Kidney (tissue), 14 donors: ENCODE data around the gene NEDD4L. TPM values are rescaled to one million over a fixed set of nuclear protein-coding genes. Genes with fewer than 3 reads are reported as not detected.

Experiments used
- DNase-seq, 5 donors: peaks; one replicate each; pipeline ENCODE4 v3.0.0-alpha.2; 2013 to 2020
- FAIRE-seq: peaks from 2 replicates; lab custom pipeline; 2012; peaks lifted over from hg19 to GRCh38; lab: Jason Lieb, UNC
- H3K27ac ChIP-seq, 2 donors: one replicate each; pipeline ENCODE4 v1.7.0; 2013; ENCODE audit warnings: low read depth in 2 of 2, low read length in 2 of 2, inconsistent platforms in 1 of 2
- H3K27me3 ChIP-seq: one replicate; pipeline ENCODE4 v1.7.1; 2013; ENCODE audit warnings: low read length, inconsistent platforms; ENCODE audit not compliant: control insufficient read depth, insufficient read depth
- H3K36me3 ChIP-seq, 3 donors: one replicate each; pipeline versions ENCODE4 v1.7.0 to v1.7.1; 2013; ENCODE audit warnings: low read length in 3 of 3, control low read depth in 1 of 3, inconsistent platforms in 1 of 3; ENCODE audit not compliant: insufficient read depth in 3 of 3, control insufficient read depth in 2 of 3
- H3K4me1 ChIP-seq, 3 donors: one replicate each; pipeline versions ENCODE4 v1.7.0 to v1.7.1; 2013; ENCODE audit warnings: low read length in 3 of 3, inconsistent platforms in 1 of 3, low read depth in 1 of 3; ENCODE audit not compliant: control insufficient read depth in 2 of 3, insufficient read depth in 2 of 3
- H3K4me3 ChIP-seq, 3 donors: one replicate each; pipeline versions ENCODE4 v1.7.0 to v1.8.1; 2013; ENCODE audit warnings: low read length in 3 of 3, control low read depth in 1 of 3, inconsistent platforms in 1 of 3
- H3K9ac ChIP-seq, 3 donors: one replicate each; pipeline versions ENCODE4 v1.7.0 to v1.7.1; 2013; ENCODE audit warnings: low read length in 3 of 3, control low read depth in 1 of 3, inconsistent platforms in 1 of 3
- H3K9me3 ChIP-seq, 3 donors: one replicate each; pipeline versions ENCODE4 v1.7.0 to v1.7.1; 2013; ENCODE audit warnings: low read length in 3 of 3, control low read depth in 1 of 3, inconsistent platforms in 1 of 3; ENCODE audit not compliant: control insufficient read depth in 2 of 3, insufficient read depth in 1 of 3
- intact Hi-C: fragments of 100-400 bp; cut with DNase I; formaldehyde crosslinking; loops from one replicate; pipeline ENCODE4 v1.11.1; 2022
- polyA plus RNA-seq: library from polyadenylated mRNA; stranded (reverse); fragments of 350-450 nt; fragmentation: Illumina TruSeq; extraction: RNeasy Lipid Tissue Mini Kit (QIAGEN cat#74804); gene quantifications from one replicate; pipeline ENCODE4 v1.2.3, GENCODE V29; 2014; ENCODE audit warnings: low read depth, low replicate concordance; ENCODE audit not compliant: insufficient read depth
- total RNA-seq: library from RNA; stranded (reverse); fragmentation: NEBNext Ultra II Directional; extraction: Animal tissue kit (Norgen Biotek cat#: 25700); gene quantifications from one replicate; pipeline ENCODE4 v1.2.1, GENCODE V29; 2021
- TF ChIP-seq, protein P1 (sequence below): IDR thresholded peaks from 3 replicates; pipeline ENCODE4 v1.5.1; 2012; ENCODE audit warnings: mild to moderate bottlenecking, moderate library complexity, borderline replicate concordance; ENCODE audit not compliant: insufficient read depth; ENCODE audit errors: extremely low read depth
- donor health status: control.
- donor health status: control.
- donor health status: control.
- donor health status: control.
- donor health status: control.
- donor health status: DM: yes; HTN: yes; CAD: no.
- donor health status: Normal renal cell carcinoma (clear cell type).

The NEDD4L gene
- total and polyA plus RNA-seq, 2 donors from 2014 or later = 90.8 to 95.7 TPM

DNA sequence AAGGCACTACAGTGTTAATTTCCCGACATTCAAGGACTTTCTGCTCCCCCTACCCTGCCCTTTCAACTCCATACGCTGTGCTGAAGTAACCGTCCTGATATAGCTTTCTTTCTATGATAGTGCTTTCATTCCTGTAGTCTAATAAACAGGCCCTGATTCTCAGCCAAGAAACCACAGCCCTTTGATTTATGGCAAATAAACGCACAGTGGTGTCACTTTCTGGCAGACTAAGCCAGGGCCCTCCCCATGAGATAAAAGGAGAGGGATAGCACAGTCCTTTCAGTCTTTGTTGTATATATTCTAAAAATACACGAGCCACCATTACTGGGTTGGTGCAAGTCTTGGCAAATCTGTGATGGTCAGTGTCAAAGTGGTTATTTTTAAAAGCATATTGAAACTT is 293.7 kb downstream of the NEDD4L start:
- Histone ChIP-seq H3K27me3 (no peaks in the 10 kb centered on the region), H3K9ac (no peak overlapping the region), H3K4me1 (peaks cover 2 to 10% (median 5%) of the 10 kb centered on the region in 3 donors), H3K27ac (no peak overlapping the region), H3K4me3 (no peak overlapping the region), H3K9me3 (no peaks in the 10 kb centered on the region), H3K36me3 (peaks cover 3 to 49% (median 12%) of the 10 kb centered on the region in 3 donors)
- DNase-seq (peak in 3 of 5 donors; percentile 50 to 83 (median 75)), FAIRE-seq (no peak)
- intact Hi-C loops = no loop called here
- TF ChIP-seq, protein P1, sequence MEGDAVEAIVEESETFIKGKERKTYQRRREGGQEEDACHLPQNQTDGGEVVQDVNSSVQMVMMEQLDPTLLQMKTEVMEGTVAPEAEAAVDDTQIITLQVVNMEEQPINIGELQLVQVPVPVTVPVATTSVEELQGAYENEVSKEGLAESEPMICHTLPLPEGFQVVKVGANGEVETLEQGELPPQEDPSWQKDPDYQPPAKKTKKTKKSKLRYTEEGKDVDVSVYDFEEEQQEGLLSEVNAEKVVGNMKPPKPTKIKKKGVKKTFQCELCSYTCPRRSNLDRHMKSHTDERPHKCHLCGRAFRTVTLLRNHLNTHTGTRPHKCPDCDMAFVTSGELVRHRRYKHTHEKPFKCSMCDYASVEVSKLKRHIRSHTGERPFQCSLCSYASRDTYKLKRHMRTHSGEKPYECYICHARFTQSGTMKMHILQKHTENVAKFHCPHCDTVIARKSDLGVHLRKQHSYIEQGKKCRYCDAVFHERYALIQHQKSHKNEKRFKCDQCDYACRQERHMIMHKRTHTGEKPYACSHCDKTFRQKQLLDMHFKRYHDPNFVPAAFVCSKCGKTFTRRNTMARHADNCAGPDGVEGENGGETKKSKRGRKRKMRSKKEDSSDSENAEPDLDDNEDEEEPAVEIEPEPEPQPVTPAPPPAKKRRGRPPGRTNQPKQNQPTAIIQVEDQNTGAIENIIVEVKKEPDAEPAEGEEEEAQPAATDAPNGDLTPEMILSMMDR = no peak

DNA sequence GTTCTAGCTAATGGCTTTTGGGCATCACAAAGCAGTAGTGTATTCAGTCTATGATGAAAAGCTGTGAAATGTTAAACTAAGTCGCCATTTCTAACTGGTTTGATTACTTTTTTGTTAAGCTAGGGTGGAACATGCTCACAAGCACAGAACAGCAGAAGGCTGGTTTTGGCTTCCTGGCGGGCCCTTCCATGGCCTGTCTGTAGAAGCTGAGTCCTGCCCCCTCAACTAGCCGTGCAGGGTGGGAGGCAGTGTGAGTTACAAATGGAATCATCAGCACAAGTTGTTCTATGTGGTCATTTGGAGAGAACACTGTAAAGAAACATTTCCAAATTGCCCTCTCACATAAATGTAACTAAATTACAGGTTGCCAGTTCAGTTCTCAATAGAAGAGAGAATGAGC is 294.1 kb downstream of the NEDD4L start:
- H3K27ac ChIP-seq = no peak overlapping the region

DNA sequence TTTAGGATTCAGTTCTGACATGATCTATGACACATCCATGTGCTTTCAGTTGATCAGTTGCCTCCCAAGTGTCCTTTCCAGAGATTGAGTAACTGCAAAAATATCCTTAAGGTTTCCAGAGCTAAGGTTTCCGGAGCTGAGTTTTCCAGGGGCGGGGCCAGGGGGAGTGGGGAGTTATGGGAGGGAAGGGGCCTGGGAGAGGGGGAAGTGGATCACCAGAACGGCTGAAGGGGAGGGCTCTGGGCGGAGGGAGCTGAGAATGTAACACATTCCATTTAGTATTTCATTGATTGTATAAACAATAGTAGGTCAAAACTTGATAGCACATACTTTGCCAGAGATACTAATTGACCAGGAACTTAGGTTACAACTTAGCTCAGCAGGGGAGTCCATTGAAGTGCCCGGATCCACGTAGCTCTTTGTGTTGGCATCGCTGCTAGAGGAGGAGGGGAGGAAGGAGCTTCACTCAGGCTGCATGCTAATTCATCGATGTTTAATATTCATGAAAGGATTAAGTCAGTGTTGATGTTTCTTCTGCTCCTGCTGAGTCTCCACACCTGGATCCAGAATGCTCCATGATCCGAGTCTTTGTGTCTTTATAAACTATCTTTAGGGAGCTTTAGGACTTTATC is 295.1 kb downstream of the NEDD4L start:
- peaks cover 5 to 55% (median 12%) of the 10 kb centered on the region in 3 donors for H3K36me3 ChIP-seq
- H3K9ac ChIP-seq = no peak overlapping the region
- no peak overlapping the region for H3K27ac ChIP-seq
- peaks cover 2 to 5% (median 5%) of the 10 kb centered on the region in 3 donors for H3K4me1 ChIP-seq
- no peaks in the 10 kb centered on the region for H3K9me3 ChIP-seq
- H3K27me3 ChIP-seq = no peaks in the 10 kb centered on the region
- DNase-seq (peak in 4 of 5 donors; percentile 73 to 85 (median 78)), FAIRE-seq (no peak)
- TF ChIP-seq, protein P1 = no peak
- no peak overlapping the region for H3K4me3 ChIP-seq
- intact Hi-C loops = no loop called here

More for the DNA sequence above, 294.1 kb downstream of the NEDD4L start:
- H3K9me3 ChIP-seq = no peaks in the 10 kb centered on the region
- no peaks in the 10 kb centered on the region for H3K27me3 ChIP-seq
- no peak overlapping the region for H3K4me3 ChIP-seq
- intact Hi-C loops = no loop called here
- FAIRE-seq (no peak), DNase-seq (peak in 1 of 5 donors; percentile 31)
- H3K36me3 ChIP-seq = peaks cover 5 to 50% (median 12%) of the 10 kb centered on the region in 3 donors
- peaks cover 2 to 10% (median 5%) of the 10 kb centered on the region in 3 donors for H3K4me1 ChIP-seq
- no peak overlapping the region for H3K9ac ChIP-seq
- TF ChIP-seq, protein P1 = no peak

DNA sequence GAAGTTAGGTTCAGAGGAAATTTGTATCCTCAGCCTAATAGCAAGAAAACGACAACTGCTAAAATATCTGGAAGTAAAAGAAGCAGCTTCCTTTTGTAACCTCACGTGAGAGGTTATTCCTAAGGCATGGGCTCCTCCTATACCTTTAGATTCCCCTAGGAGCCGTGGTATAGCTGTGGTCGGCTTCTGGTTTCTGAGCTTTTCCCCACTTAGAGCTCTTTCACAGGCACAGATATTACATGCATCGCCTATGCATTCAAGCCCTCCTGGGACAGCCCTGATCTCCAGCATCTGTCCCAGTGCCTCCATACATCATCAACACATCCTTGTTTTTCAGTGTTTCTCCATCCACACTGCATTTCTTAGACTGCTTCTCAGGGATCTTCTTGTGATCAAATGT is 295.9 kb downstream of the NEDD4L start:
- intact Hi-C loops = no loop called here
- FAIRE-seq = no peak

More for the DNA sequence above, 295.9 kb downstream of the NEDD4L start:
- TF ChIP-seq, protein P1 = no peak
- Histone ChIP-seq H3K4me1 (peaks cover 0 to 5% (median 2%) of the 10 kb centered on the region in 3 donors), H3K27me3 (no peaks in the 10 kb centered on the region), H3K9me3 (no peaks in the 10 kb centered on the region), H3K9ac (no peak overlapping the region), H3K27ac (no peak overlapping the region), H3K36me3 (peaks cover 5 to 55% (median 12%) of the 10 kb centered on the region in 3 donors), H3K4me3 (no peak overlapping the region)
- no peak for DNase-seq
